ENCODE results near the gene MYADM.

MYADM gene

GRCh38 chr19:53892301-53892980 lies 24.8 kb downstream of the MYADM start:
- no peak for DNase-seq

GRCh38 chr19:53892981-53893325 lies 25.3 kb downstream of the MYADM start:
- no peak for DNase-seq

GRCh38 chr19:53894707-53895106 lies 27.0 kb downstream of the MYADM start:
- DNase-seq = no peak

GRCh38 chr19:53896682-53897081 lies 29.0 kb downstream of the MYADM start:
- no peak for DNase-seq

GRCh38 chr19:53897459-53897858 lies 29.8 kb downstream of the MYADM start:
- no peak for DNase-seq

- DNase-seq = no peak
These were observed 30.5 kb downstream of the MYADM start for GRCh38 chr19:53898166-53898565.

GRCh38 chr19:53898636-53899341 lies 31.1 kb downstream of the MYADM start:
- DNase-seq = no peak

GRCh38 chr19:53900191-53900860 lies 32.6 kb downstream of the MYADM start:
- no peak for DNase-seq

GRCh38 chr19:53903055-53903680 lies 35.5 kb downstream of the MYADM start:
- peak; percentile 47 for DNase-seq

- DNase-seq = no peak
These were observed 37.2 kb downstream of the MYADM start for GRCh38 chr19:53904909-53905308.

- no peak for DNase-seq
These were observed 38.1 kb downstream of the MYADM start for GRCh38 chr19:53905787-53906186.

- peak; percentile 48 for DNase-seq
These were observed 38.8 kb downstream of the MYADM start for GRCh38 chr19:53906211-53907192.

- DNase-seq = no peak
These were observed 39.5 kb downstream of the MYADM start for GRCh38 chr19:53907193-53907581.

GRCh38 chr19:53907690-53908089 lies 40.0 kb downstream of the MYADM start:
- no peak for DNase-seq

- DNase-seq = peak; percentile 20
These were observed 40.6 kb downstream of the MYADM start for GRCh38 chr19:53908106-53908934.

- no peak for DNase-seq
These were observed 41.3 kb downstream of the MYADM start, which contains the start of gene CACNG7 for GRCh38 chr19:53908935-53909415. CACNG7 (plus strand) TSS chr19:53909278; CDS start chr19:53912832, 3,554 bp downstream.

GRCh38 chr19:53909471-53910169 lies 41.9 kb downstream of the MYADM start:
- no peak for DNase-seq

- DNase-seq = no peak
These were observed 42.5 kb downstream of the MYADM start for GRCh38 chr19:53910170-53910518.

- no peak for DNase-seq
These were observed 45.0 kb downstream of the MYADM start for GRCh38 chr19:53912653-53913052.

- no peak for DNase-seq
These were observed 47.3 kb downstream of the MYADM start for GRCh38 chr19:53915000-53915399.

- DNase-seq = no peak
These were observed 48.3 kb downstream of the MYADM start for GRCh38 chr19:53916004-53916403.
